HEK293 (cell line): ENCODE data around the gene SMARCD2.

Source experiments
- CTCF ChIA-PET: fragments of 350-600 bp; formaldehyde crosslinking; extraction: SDS; loops from one replicate; lab custom pipeline; 2021; ENCODE audit warnings: antibody characterized with exemption; lab: Yijun Ruan, JAX
- POLR2A ChIA-PET: fragments of 300-600 bp; formaldehyde crosslinking; extraction: SDS; loops from one replicate; lab custom pipeline; 2020; ENCODE audit warnings: antibody characterized with exemption, inconsistent platforms; lab: Yijun Ruan, JAX
- H3K27ac ChIP-seq: fragments of 200-500 bp; sonication (Bioruptor generic); 2 replicates; pipeline ENCODE4 v1.5.1; 2014; ENCODE audit warnings: low read depth, low read length, control low read depth, inconsistent platforms; ENCODE audit errors: extremely low read depth
- H3K36me3 ChIP-seq, 2 experiments: fragments of 200-500 bp in 1 of 2; sonication (Bioruptor generic) in 1 of 2; 1 replicate in 1 of 2; 2 replicates in 1 of 2; pipeline ENCODE4 v1.5.1; 2014 to 2017; ENCODE audit warnings: inconsistent platforms in 2 of 2, low read length in 2 of 2; ENCODE audit not compliant: control insufficient read depth in 2 of 2, insufficient read depth in 1 of 2
- H3K4me1 ChIP-seq: fragments of 200-500 bp; sonication (Bioruptor generic); 2 replicates; pipeline ENCODE4 v1.5.1; 2014; ENCODE audit warnings: mild to moderate bottlenecking, low read length, inconsistent platforms; ENCODE audit not compliant: control insufficient read depth, insufficient read depth
- H3K4me3 ChIP-seq: 2 replicates; pipeline ENCODE4 v1.5.1; 2011; ENCODE audit warnings: low read depth, mild to moderate bottlenecking, control low read depth, low read length, moderate library complexity
- H3K9me3 ChIP-seq: fragments of 200-500 bp; sonication (Bioruptor generic); 2 replicates; pipeline ENCODE4 v1.5.1; 2014; ENCODE audit warnings: low read depth, low read length, inconsistent platforms; ENCODE audit not compliant: control insufficient read depth, insufficient read depth
- GFI1B ChIP-seq: fragments of 450-650 bp; formaldehyde crosslinking; IDR thresholded peaks from 2 replicates; pipeline ENCODE4 v1.5.1; 2016; ENCODE audit warnings: missing biosample characterization, missing genetic modification characterization
- HOXC10 ChIP-seq: sonication (generic); formaldehyde crosslinking; IDR thresholded peaks from 2 replicates; pipeline ENCODE4 v1.8.1; 2023; ENCODE audit warnings: mild to moderate bottlenecking, missing genetic modification reagents
- PRDM10 ChIP-seq: fragments of 450-650 bp; formaldehyde crosslinking; IDR thresholded peaks from 2 replicates; pipeline ENCODE4 v1.5.1; 2016; ENCODE audit warnings: missing biosample characterization, missing genetic modification characterization
- ZBTB7A ChIP-seq: fragments of 450-650 bp; formaldehyde crosslinking; IDR thresholded peaks from 2 replicates; pipeline ENCODE4 v1.5.1; 2016; ENCODE audit warnings: low read depth, missing biosample characterization, missing genetic modification characterization
- ZNF146 ChIP-seq: fragments of 450-650 bp; formaldehyde crosslinking; IDR thresholded peaks from 2 replicates; pipeline ENCODE4 v1.5.1; 2016; ENCODE audit warnings: missing biosample characterization, missing genetic modification characterization
- ZNF174 ChIP-seq: fragments of 450-650 bp; formaldehyde crosslinking; IDR thresholded peaks from 2 replicates; pipeline ENCODE4 v1.5.0; 2017; ENCODE audit warnings: missing biosample characterization, mild to moderate bottlenecking, missing genetic modification characterization
- ZNF24 ChIP-seq: fragments of 450-650 bp; formaldehyde crosslinking; IDR thresholded peaks from 2 replicates; pipeline ENCODE4 v1.5.1; 2016; ENCODE audit warnings: missing biosample characterization, missing genetic modification characterization
- ZNF544 ChIP-seq: fragments of 450-650 bp; formaldehyde crosslinking; IDR thresholded peaks from 2 replicates; pipeline ENCODE4 v1.5.0; 2017; ENCODE audit warnings: missing biosample characterization, missing genetic modification characterization
- ZNF792 ChIP-seq: fragments of 450-650 bp; formaldehyde crosslinking; IDR thresholded peaks from 2 replicates; pipeline ENCODE4 v1.5.1; 2016; ENCODE audit warnings: missing biosample characterization, missing genetic modification characterization
- ZSCAN30 ChIP-seq: fragments of 450-650 bp; IDR thresholded peaks from 2 replicates; pipeline ENCODE4 v1.5.1; 2018; ENCODE audit warnings: missing biosample characterization, mild to moderate bottlenecking, missing genetic modification characterization, moderate library complexity
- TF ChIP-seq, protein P1 (sequence below): fragments of 450-650 bp; formaldehyde crosslinking; optimal IDR thresholded peaks from 2 replicates; pipeline ENCODE3; 2016; ENCODE audit warnings: missing biosample characterization, mild to moderate bottlenecking, missing genetic modification characterization
- TF ChIP-seq, protein P2 (sequence below): fragments of 450-650 bp; formaldehyde crosslinking; IDR thresholded peaks from 2 replicates; pipeline ENCODE4 v1.5.1; 2017; ENCODE audit warnings: missing biosample characterization, missing genetic modification characterization
- TF ChIP-seq, protein P3 (sequence below): fragments of 450-650 bp; formaldehyde crosslinking; IDR thresholded peaks from 2 replicates; pipeline ENCODE4 v1.5.1; 2016; ENCODE audit warnings: missing biosample characterization, missing genetic modification characterization, borderline replicate concordance
- TF ChIP-seq, protein P4 (sequence below): fragments of 450-650 bp; formaldehyde crosslinking; IDR thresholded peaks from 2 replicates; pipeline ENCODE4; 2016; ENCODE audit warnings: missing biosample characterization, missing genetic modification characterization
- TF ChIP-seq, protein P5 (sequence below): fragments of 450-650 bp; formaldehyde crosslinking; IDR thresholded peaks from 2 replicates; pipeline ENCODE4 v1.5.1; 2016; ENCODE audit warnings: missing biosample characterization, missing genetic modification characterization
- TF ChIP-seq, protein P6 (sequence below): IDR thresholded peaks from 2 replicates; pipeline ENCODE4 v1.6.1; 2011; ENCODE audit warnings: mild to moderate bottlenecking, low read depth, low read length, borderline replicate concordance

SMARCD2 gene

GRCh38 chr17:63830904-63831491, 11.5 kb downstream of the SMARCD2 start (continued):
- TF ChIP-seq, protein P1, sequence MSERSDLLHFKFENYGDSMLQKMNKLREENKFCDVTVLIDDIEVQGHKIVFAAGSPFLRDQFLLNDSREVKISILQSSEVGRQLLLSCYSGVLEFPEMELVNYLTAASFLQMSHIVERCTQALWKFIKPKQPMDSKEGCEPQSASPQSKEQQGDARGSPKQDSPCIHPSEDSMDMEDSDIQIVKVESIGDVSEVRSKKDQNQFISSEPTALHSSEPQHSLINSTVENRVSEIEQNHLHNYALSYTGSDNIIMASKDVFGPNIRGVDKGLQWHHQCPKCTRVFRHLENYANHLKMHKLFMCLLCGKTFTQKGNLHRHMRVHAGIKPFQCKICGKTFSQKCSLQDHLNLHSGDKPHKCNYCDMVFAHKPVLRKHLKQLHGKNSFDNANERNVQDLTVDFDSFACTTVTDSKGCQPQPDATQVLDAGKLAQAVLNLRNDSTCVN (tag by site-specific recombination): no peak
- TF ChIP-seq, protein P2, sequence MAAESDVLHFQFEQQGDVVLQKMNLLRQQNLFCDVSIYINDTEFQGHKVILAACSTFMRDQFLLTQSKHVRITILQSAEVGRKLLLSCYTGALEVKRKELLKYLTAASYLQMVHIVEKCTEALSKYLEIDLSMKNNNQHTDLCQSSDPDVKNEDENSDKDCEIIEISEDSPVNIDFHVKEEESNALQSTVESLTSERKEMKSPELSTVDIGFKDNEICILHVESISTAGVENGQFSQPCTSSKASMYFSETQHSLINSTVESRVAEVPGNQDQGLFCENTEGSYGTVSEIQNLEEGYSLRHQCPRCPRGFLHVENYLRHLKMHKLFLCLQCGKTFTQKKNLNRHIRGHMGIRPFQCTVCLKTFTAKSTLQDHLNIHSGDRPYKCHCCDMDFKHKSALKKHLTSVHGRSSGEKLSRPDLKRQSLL: no peak
- no peak for TF ChIP-seq HOXC10
- no peak for TF ChIP-seq ZNF544 (tag by site-specific recombination)

DNA sequence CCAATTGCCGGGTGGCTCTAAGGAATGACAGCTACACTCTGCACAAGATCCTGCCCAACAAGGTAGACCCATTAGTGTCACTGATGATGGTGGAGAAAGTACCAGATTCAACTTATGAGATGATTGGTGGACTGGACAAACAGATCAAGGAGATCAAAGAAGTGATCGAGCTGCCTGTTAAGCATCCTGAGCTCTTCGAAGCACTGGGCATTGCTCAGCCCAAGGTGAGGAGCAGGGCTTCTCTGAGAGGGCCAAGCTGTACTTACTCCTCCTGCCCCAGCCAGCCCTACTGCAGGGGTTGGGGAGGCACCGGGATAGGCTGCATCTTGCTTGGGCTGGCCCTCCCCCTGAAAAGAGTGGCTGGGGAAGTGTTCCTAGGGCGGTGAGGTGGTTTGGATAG, 12.2 kb downstream of the SMARCD2 start:
- peaks cover 3% of the 10 kb centered on the region; the same call in 1 of the 2 replicates for H3K4me1 ChIP-seq
- TF ChIP-seq ZNF24 (tag by site-specific recombination): no peak
- TF ChIP-seq, protein P3, sequence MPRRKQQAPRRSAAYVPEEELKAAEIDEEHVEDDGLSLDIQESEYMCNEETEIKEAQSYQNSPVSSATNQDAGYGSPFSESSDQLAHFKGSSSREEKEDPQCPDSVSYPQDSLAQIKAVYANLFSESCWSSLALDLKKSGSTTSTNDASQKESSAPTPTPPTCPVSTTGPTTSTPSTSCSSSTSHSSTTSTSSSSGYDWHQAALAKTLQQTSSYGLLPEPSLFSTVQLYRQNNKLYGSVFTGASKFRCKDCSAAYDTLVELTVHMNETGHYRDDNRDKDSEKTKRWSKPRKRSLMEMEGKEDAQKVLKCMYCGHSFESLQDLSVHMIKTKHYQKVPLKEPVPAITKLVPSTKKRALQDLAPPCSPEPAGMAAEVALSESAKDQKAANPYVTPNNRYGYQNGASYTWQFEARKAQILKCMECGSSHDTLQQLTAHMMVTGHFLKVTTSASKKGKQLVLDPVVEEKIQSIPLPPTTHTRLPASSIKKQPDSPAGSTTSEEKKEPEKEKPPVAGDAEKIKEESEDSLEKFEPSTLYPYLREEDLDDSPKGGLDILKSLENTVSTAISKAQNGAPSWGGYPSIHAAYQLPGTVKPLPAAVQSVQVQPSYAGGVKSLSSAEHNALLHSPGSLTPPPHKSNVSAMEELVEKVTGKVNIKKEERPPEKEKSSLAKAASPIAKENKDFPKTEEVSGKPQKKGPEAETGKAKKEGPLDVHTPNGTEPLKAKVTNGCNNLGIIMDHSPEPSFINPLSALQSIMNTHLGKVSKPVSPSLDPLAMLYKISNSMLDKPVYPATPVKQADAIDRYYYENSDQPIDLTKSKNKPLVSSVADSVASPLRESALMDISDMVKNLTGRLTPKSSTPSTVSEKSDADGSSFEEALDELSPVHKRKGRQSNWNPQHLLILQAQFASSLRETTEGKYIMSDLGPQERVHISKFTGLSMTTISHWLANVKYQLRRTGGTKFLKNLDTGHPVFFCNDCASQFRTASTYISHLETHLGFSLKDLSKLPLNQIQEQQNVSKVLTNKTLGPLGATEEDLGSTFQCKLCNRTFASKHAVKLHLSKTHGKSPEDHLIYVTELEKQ (tag by site-specific recombination): no peak
- TF ChIP-seq, protein P4, sequence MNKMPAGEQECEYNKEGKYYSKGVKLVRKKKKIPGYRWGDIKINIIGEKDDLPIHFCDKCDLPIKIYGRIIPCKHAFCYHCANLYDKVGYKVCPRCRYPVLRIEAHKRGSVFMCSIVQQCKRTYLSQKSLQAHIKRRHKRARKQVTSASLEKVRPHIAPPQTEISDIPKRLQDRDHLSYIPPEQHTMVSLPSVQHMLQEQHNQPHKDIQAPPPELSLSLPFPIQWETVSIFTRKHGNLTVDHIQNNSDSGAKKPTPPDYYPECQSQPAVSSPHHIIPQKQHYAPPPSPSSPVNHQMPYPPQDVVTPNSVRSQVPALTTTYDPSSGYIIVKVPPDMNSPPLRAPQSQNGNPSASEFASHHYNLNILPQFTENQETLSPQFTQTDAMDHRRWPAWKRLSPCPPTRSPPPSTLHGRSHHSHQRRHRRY (tag by site-specific recombination): no peak
- TF ChIP-seq, protein P5, sequence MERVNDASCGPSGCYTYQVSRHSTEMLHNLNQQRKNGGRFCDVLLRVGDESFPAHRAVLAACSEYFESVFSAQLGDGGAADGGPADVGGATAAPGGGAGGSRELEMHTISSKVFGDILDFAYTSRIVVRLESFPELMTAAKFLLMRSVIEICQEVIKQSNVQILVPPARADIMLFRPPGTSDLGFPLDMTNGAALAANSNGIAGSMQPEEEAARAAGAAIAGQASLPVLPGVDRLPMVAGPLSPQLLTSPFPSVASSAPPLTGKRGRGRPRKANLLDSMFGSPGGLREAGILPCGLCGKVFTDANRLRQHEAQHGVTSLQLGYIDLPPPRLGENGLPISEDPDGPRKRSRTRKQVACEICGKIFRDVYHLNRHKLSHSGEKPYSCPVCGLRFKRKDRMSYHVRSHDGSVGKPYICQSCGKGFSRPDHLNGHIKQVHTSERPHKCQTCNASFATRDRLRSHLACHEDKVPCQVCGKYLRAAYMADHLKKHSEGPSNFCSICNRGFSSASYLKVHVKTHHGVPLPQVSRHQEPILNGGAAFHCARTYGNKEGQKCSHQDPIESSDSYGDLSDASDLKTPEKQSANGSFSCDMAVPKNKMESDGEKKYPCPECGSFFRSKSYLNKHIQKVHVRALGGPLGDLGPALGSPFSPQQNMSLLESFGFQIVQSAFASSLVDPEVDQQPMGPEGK (tag by site-specific recombination): no peak
- no peak for TF ChIP-seq PRDM10 (tag by site-specific recombination)
- no peak for TF ChIP-seq GFI1B
- TF ChIP-seq, protein P6, sequence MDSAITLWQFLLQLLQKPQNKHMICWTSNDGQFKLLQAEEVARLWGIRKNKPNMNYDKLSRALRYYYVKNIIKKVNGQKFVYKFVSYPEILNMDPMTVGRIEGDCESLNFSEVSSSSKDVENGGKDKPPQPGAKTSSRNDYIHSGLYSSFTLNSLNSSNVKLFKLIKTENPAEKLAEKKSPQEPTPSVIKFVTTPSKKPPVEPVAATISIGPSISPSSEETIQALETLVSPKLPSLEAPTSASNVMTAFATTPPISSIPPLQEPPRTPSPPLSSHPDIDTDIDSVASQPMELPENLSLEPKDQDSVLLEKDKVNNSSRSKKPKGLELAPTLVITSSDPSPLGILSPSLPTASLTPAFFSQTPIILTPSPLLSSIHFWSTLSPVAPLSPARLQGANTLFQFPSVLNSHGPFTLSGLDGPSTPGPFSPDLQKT: no peak
- no peak for TF ChIP-seq ZSCAN30
- TF ChIP-seq ZNF146 (tag by site-specific recombination): no peak
- no peak for TF ChIP-seq ZBTB7A (tag by site-specific recombination)
- TF ChIP-seq ZNF174 (tag by site-specific recombination): no peak
- TF ChIP-seq ZNF792 (tag by site-specific recombination): no peak
- H3K36me3 ChIP-seq: peaks cover 38 to 76% of the 10 kb centered on the region in 2 experiments
- ChIA-PET CTCF (interaction anchor here (0.9 to 1.0 kb wide), 2 partner anchors 8 to 18 kb away, joined by 3 to 7 read pairs; no protein-coding TSS in a partner anchor), POLR2A (interaction anchor here (1.5 to 7.2 kb wide), 3 partner anchors 9 to 57 kb away, joined by 4 to 65 read pairs (median 6); partner anchors contain the start of genes CCDC47, DDX42 and SMARCD2)
- no peak overlapping the region for H3K4me3 ChIP-seq
- H3K27ac ChIP-seq: no peak overlapping the region
- H3K9me3 ChIP-seq: no peaks in the 10 kb centered on the region
